HL-60 (cell line): ENCODE measurements around the gene WARS2.

Experiments
- DNase-seq, 2 experiments: peaks; one replicate each; pipeline ENCODE4 v3.0.0-alpha.2; 2010 to 2020; ENCODE audit warnings: low read depth in 1 of 2, low spot score in 1 of 2
- H3K27ac ChIP-seq: fragments of 250-450 bp; sonication (Bioruptor Pico); replicated peaks from 2 replicates; pipeline ENCODE4 v1.5.1; 2020; ENCODE audit warnings: mild to moderate bottlenecking, moderate library complexity
- H3K27me3 ChIP-seq: fragments of 250-450 bp; sonication (Bioruptor Pico); 2 replicates; pipeline ENCODE4 v1.5.1; 2021; ENCODE audit warnings: mild to moderate bottlenecking, moderate library complexity; ENCODE audit not compliant: insufficient read depth, poor library complexity, severe bottlenecking
- H3K4me3 ChIP-seq: replicated peaks from 2 replicates; pipeline ENCODE4 v1.5.1; 2011; ENCODE audit warnings: mild to moderate bottlenecking, control low read depth, low read length; ENCODE audit not compliant: insufficient read depth
- CTCF ChIP-seq: IDR thresholded peaks from one replicate; pipeline ENCODE4 v1.5.1; 2011; ENCODE audit warnings: low read length, control low read depth, inconsistent platforms; ENCODE audit not compliant: insufficient read depth
- GABPA ChIP-seq: IDR thresholded peaks from 2 replicates; pipeline ENCODE4 v1.6.1; 2012; ENCODE audit warnings: low read depth
- POLR2AphosphoS5 ChIP-seq: IDR thresholded peaks from 2 replicates; pipeline ENCODE4 v1.6.1; 2012; ENCODE audit warnings: low read depth
- REST ChIP-seq: IDR thresholded peaks from 2 replicates; pipeline ENCODE4 v1.6.1; 2012; ENCODE audit warnings: low read depth; ENCODE audit not compliant: insufficient replicate concordance
- SPI1 ChIP-seq: IDR thresholded peaks from 2 replicates; pipeline ENCODE4 v1.6.1; 2012; ENCODE audit warnings: low read depth, mild to moderate bottlenecking, borderline replicate concordance

The WARS2 gene

DNA sequence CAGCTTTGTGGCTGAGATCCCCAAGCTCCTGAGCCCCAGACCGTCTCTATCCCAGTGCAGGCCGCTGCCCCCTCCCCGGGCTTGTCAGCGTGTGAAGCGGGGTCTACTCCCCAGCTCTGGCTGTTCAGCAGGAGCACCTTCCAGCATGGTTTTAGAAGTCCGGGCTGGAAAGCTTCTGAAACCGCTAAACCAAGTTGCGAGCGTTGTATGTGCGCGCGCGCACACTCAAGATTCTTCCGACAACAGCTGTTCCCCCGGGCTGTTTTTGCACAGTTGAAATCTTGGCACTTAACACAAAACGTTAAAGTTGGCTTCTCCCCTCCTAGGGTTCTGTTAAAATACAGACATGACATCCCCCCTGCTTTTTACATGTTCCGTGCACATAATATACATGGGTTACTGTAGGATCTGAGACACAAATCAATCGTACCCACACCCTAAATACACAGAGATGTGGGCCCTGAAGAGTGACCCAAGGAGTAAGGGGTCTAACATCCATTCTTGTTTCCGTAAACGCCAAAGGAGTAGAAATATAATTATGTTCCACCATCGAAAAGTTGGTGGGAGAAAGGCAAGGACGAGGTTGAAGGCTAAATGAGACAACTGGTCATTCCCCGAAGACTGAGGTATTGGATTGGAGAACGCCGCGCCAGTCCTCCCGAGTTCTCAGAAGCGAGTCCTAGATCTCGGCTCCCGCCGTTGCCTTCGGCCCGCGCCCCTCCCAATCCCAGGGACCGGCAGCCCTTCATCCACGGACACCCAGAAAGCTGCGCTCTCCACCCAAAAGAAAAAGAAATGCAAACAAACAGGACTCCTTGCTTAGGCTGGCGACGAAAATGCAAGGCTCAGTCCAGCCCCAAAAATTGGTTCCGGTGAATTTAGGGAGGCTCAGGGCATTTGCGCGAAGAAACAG, 153.6 kb downstream of the WARS2 start:
- no peak for DNase-seq
- Histone ChIP-seq H3K27me3 (peaks cover 96% of the 10 kb centered on the region), H3K4me3 (no peak overlapping the region), H3K27ac (no peak overlapping the region)
- no peak for TF ChIP-seq CTCF

DNA sequence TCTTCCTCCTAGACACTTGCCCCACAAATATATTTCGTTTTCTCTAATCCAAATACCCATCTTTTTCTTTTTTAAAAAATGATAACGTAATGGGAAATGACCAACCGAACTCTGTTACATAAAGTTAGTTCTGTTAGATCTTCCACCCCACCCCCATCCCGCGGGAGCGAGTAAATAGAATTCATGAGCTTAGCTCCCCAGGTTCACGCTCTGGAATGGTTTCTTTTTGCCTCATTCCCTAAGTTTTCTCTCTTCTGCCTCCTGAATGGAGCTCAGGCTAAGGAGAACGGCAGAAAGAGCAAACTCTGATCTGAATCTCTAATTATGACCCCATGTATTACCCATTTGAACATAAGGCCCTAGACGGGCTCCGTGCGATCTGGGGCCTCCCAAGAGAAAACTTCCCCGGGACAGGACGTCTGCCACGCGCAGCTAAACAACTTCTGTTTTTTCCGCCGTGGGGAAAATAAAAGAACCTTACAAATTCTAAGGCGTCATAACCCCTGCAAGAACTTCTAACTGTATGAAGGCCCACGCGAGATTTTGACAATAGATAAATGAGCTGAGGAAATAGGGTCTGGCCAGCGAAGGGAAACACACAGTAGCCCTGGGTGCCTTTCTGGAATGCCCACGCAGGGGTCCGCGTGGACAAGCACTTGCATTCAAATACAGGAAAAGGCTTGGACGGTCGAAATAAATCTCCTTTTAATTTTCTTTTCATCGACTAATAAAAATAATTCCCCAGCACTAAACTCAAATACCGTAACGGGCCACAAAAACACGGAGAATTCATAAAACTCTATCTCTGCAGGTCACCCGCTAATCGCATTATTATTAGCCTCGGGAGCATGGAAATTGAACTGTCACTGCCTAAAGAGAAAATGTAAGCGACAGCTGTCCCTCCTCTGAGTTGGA, 154.6 kb downstream of the WARS2 start:
- Histone ChIP-seq H3K4me3 (no peak overlapping the region), H3K27me3 (peaks cover 93% of the 10 kb centered on the region), H3K27ac (no peak overlapping the region)
- no peak for DNase-seq
- TF ChIP-seq SPI1, result no peak
- TF ChIP-seq CTCF, result no peak
- no peak for TF ChIP-seq REST
- no peak for TF ChIP-seq POLR2AphosphoS5
- no peak for TF ChIP-seq GABPA

GRCh38 chr1:118984722-118985639, 155.5 kb downstream of the WARS2 start:
- no peak for DNase-seq
- peaks cover 88% of the 10 kb centered on the region for H3K27me3 ChIP-seq
- TF ChIP-seq GABPA (no peak), SPI1 (no peak), CTCF (no peak), REST (no peak), POLR2AphosphoS5 (no peak)
- H3K27ac ChIP-seq, result no peak overlapping the region
- no peak overlapping the region for H3K4me3 ChIP-seq
